ENCODE data around the gene BAIAP2.

DNA sequence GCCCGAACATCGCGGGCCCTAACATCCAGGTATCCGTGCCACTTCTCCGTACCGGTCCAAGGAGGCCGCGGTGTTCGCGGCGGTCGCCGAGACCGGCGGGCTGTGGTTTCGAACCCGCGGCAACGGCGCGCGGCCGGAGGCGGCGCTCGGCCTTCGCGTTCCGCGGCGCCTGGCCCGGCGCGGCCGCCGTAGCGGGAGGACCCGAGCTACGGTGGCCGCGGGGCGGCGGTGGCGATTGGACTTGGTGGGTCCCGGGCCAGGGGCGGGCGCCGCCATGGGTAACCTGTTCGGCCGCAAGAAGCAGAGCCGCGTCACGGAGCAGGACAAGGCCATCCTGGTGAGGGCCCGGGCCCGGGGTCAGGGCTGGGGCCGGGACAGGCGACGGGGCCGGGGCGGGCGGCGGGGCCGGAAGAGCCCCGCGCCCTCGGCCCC, 43.3 kb upstream of the BAIAP2 start, which contains the start of gene CHMP6:
- TF ChIP-seq CTCF (IDR thresholded peaks at IDR 0.05) (peak; percentile 27), EZH2 (IDR thresholded peaks at IDR 0.05; ENCODE audit: borderline replicate concordance, insufficient read depth, low read depth, low read length, poor library complexity, severe bottlenecking) (no peak)
